Mucosa of rectum (tissue), 2 donors: ENCODE measurements around the gene CPPED1.
A peak's percentile ranks its signal among the peaks of the same experiment; 100 is the strongest.

Experiments used
- H3K27ac ChIP-seq, 2 donors: one replicate each; pipeline ENCODE4 v1.7.0; 2013; ENCODE audit warnings: inconsistent platforms in 2 of 2, low read depth in 2 of 2, low read length in 2 of 2
- H3K27me3 ChIP-seq, 2 donors: one replicate each; pipeline ENCODE4 v1.7.0; 2013; ENCODE audit warnings: low read length in 2 of 2; ENCODE audit not compliant: control insufficient read depth in 2 of 2, insufficient read depth in 2 of 2
- H3K36me3 ChIP-seq, 2 donors: one replicate each; pipeline ENCODE4 v1.7.0; 2013; ENCODE audit warnings: low read length in 2 of 2; ENCODE audit not compliant: control insufficient read depth in 2 of 2, insufficient read depth in 2 of 2
- H3K4me1 ChIP-seq, 2 donors: one replicate each; pipeline ENCODE4 v1.7.0; 2013; ENCODE audit warnings: low read length in 2 of 2, mild to moderate bottlenecking in 1 of 2; ENCODE audit not compliant: control insufficient read depth in 2 of 2, insufficient read depth in 2 of 2
- H3K4me3 ChIP-seq, 2 donors: one replicate each; pipeline ENCODE4 v1.7.0; 2013; ENCODE audit warnings: low read length in 2 of 2
- H3K9ac ChIP-seq, 2 donors: one replicate each; pipeline ENCODE4 v1.7.0; 2013; ENCODE audit warnings: low read length in 2 of 2, low read depth in 1 of 2, mild to moderate bottlenecking in 1 of 2
- H3K9me3 ChIP-seq, 2 donors: one replicate each; pipeline ENCODE4 v1.7.0; 2013; ENCODE audit warnings: low read length in 2 of 2; ENCODE audit not compliant: control insufficient read depth in 2 of 2
- donor health status: healthy.
- donor health status: Normal muscosa, but diverticular disease.

Gene CPPED1

DNA sequence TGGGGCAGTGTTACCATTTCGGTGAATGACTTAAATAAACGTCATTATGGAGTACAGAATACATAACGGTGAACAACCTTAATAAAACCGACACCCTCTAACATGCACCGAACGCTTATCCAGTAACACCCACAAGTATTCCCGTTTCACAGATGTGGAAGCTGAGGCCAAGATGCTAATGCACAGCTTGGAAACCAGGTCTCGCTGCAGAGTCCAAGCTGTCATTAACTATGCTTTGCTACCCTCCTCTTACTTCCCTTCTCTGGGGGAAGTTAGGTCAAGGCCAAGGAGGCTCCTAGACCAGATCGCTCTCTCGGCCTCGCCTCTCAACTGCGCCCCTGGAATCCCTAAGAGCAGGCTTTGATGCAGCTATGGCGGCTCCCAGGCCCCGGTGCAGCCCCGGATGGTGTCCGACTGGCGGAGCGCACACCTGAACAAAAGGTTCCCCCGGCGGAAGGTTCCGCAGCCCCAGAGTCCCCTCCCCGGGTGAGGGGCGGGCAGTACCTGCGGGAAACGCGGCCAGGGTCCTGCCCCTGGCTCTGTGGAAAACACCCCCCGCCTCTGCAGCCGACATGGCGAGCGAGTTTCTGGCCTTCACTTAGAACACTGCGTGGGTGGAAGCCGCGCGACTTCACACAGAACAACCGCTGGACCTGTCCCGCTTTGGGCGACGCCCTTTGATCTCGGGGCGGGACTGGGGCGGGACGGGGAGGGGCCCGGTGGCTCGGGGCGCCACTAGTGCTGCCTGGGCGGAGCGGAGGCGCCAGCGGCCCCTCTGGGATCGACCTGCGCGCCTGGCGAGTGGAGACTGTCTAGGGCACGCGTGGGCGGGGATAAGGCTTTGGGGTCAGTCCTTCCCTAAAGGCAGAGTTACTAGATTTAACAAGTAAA is at the start of gene CPPED1:
Gene CPPED1 (minus strand): TSS at position 685 of the 891 bp plus-strand sequence. CDS start 111 bp downstream, at position 574.
- no peaks in the 10 kb centered on the region for H3K9me3 ChIP-seq
- no peaks in the 10 kb centered on the region for H3K27me3 ChIP-seq
- peaks cover 0 to 2% of the 10 kb centered on the region in 2 donors for H3K36me3 ChIP-seq
- peak within 1 kb of the TSS; percentile 81 to 89 for H3K27ac ChIP-seq
- peaks cover 7 to 13% of the 10 kb centered on the region in 2 donors for H3K4me1 ChIP-seq
- H3K9ac ChIP-seq, result peak within 1 kb of the TSS; percentile 29 to 48
- H3K4me3 ChIP-seq, result peak within 1 kb of the TSS; percentile 75 to 90

DNA sequence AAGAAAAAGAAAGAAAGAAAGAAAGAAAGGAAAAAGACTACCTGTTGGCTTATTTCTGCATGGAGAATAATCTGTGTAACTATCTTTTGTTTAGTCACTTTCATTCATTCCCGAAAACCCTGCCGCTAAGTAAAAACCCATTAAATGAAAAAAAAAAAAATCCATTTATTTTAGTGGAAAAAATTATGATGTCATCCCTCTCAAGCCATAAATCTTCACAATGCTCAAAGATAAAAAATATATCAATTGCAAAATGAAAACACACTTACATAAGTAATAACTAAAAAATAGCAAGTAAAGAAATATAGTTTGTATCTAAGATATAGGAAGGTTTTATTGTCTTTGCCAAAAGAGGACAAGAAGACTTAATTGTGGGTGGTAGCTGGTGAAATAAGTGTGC is 46.5 kb upstream of the CPPED1 start:
- no peak overlapping the region for H3K4me3 ChIP-seq
- H3K36me3 ChIP-seq, result no peaks in the 10 kb centered on the region
- no peaks in the 10 kb centered on the region for H3K4me1 ChIP-seq
- no peaks in the 10 kb centered on the region for H3K9me3 ChIP-seq
- H3K9ac ChIP-seq, result no peak overlapping the region
- H3K27ac ChIP-seq, result no peak overlapping the region
- H3K27me3 ChIP-seq, result no peaks in the 10 kb centered on the region

DNA sequence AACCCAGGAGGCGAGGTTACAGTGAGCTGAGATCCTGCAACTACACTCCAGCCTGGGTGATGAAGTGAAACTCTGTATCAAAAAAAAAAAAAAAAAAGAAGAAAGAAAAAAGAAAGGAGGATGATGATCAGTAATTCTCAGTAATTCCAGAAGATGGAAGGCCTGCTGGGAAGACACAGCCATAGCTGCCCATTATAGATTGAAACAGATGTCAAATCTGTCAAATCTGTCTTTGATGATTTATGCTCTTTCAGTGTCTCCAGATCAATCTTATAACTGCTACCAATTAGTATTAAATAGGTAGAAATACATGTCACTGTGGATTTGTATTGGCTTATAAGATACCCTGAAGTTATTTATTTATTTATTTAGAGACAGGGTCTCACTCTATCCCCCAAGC is 42.9 kb upstream of the CPPED1 start:
- Histone ChIP-seq H3K9ac (no peak overlapping the region), H3K9me3 (no peaks in the 10 kb centered on the region), H3K4me1 (no peaks in the 10 kb centered on the region), H3K27ac (no peak overlapping the region), H3K27me3 (no peaks in the 10 kb centered on the region), H3K36me3 (no peaks in the 10 kb centered on the region), H3K4me3 (no peak overlapping the region)

- Histone ChIP-seq H3K4me3 (no peak overlapping the region), H3K9me3 (no peaks in the 10 kb centered on the region), H3K27ac (no peak overlapping the region), H3K9ac (no peak overlapping the region), H3K27me3 (no peaks in the 10 kb centered on the region), H3K4me1 (no peaks in the 10 kb centered on the region), H3K36me3 (no peaks in the 10 kb centered on the region)
Measured at GRCh38 chr16:12845282-12845681, 41.6 kb upstream of the CPPED1 start.

GRCh38 chr16:12837756-12838155 is 34.1 kb upstream of the CPPED1 start:
- no peak overlapping the region for H3K9ac ChIP-seq
- H3K9me3 ChIP-seq, result no peaks in the 10 kb centered on the region
- no peaks in the 10 kb centered on the region for H3K27me3 ChIP-seq
- H3K27ac ChIP-seq, result no peak overlapping the region
- H3K4me1 ChIP-seq, result no peaks in the 10 kb centered on the region
- H3K4me3 ChIP-seq, result no peak overlapping the region
- no peaks in the 10 kb centered on the region for H3K36me3 ChIP-seq

- H3K9ac ChIP-seq, result no peak overlapping the region
- no peak overlapping the region for H3K4me3 ChIP-seq
Measured at GRCh38 chr16:12837291-12837690, 33.6 kb upstream of the CPPED1 start.

DNA sequence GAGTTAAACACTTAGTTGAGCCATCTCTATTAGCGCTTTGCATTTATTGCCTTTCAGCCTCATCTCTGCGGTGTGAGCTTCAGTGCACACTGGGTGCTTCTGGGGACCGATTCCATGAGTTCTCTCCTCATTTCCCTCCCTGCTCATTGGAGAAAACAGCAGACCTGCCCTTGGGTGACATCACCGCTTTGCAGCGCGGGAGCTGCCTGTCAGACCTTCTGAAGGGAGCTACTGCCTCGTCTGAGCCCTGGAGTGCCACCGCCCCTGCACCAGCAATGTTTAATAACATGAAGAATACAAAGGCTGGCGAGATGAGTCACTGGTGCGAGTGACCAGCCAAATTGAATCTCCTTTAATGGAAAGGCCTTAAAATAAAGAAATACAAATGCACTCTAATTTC is 30.2 kb upstream of the CPPED1 start:
- H3K4me3 ChIP-seq, result no peak overlapping the region

More at GRCh38 chr16:12837291-12837690, 33.6 kb upstream of the CPPED1 start:
- Histone ChIP-seq H3K9me3 (no peaks in the 10 kb centered on the region), H3K36me3 (no peaks in the 10 kb centered on the region), H3K27ac (no peak overlapping the region), H3K4me1 (no peaks in the 10 kb centered on the region), H3K27me3 (no peaks in the 10 kb centered on the region)

DNA sequence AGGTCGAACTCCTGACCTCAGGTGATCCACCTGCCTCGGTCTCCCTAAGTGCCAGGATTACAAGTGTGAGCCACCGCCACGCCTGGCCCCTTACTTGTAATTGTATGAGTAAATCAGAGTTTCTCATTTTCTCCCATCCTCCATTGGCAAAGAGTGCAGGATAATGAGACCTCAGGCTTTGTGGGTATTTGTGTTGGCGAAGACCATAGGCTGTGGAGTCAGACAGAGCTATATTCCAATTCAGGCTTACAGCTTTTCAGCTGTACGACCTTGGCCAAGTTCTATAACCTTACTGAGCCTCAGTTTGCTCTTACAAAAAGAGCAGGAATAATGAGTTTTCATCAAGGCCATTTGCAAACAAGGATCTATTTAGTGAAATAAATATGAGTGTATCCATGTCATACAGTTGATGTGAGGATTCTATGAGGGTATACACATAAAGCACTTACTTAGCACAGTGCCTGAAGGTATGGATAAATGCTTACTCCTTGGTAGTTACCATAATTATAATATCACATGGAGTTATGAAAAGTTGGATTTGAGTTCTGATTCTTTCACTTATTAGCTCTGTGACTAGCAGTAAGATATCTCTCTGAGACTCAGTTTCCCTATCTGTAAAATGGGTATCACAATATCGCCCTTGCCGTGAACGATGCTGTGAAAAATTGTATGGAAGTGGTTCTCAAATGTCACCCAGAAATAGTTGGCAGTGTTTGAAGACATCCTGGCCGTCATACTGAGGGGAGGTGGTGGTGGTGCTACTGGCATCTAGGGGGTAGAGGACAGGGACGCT is 25.6 kb upstream of the CPPED1 start:
- Histone ChIP-seq H3K9ac (no peak overlapping the region), H3K4me3 (no peak overlapping the region), H3K27ac (no peak overlapping the region), H3K4me1 (no peaks in the 10 kb centered on the region), H3K27me3 (no peaks in the 10 kb centered on the region), H3K9me3 (no peaks in the 10 kb centered on the region), H3K36me3 (no peaks in the 10 kb centered on the region)

More for the DNA sequence above, 30.2 kb upstream of the CPPED1 start:
- no peak overlapping the region for H3K27ac ChIP-seq
- H3K4me1 ChIP-seq, result no peaks in the 10 kb centered on the region
- no peaks in the 10 kb centered on the region for H3K36me3 ChIP-seq
- no peak overlapping the region for H3K9ac ChIP-seq
- H3K27me3 ChIP-seq, result no peaks in the 10 kb centered on the region
- no peaks in the 10 kb centered on the region for H3K9me3 ChIP-seq

- no peak overlapping the region for H3K4me3 ChIP-seq
- H3K36me3 ChIP-seq, result no peaks in the 10 kb centered on the region
- H3K27ac ChIP-seq, result no peak overlapping the region
Measured at GRCh38 chr16:12828206-12828605, 24.5 kb upstream of the CPPED1 start.

DNA sequence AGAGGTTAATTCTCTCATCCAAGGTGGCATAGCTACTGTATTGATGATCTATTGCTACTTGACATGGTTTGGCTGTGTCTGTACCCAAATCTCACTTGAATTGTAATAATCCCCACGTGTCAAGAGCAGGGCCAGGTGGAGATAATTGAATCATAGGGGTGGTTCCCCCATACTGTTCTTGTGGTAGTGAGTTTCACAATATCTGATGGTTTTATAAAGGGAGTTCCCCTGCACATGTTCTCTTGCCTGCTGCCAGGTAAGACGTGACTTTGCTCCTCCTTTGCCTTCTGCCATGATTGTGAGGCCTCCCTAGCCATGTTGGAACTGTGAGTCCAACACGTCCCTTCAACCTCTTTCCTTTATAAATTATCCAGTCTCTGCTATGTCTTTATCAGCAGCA is 22.9 kb upstream of the CPPED1 start:
- no peaks in the 10 kb centered on the region for H3K36me3 ChIP-seq
- H3K4me1 ChIP-seq, result no peaks in the 10 kb centered on the region
- H3K9me3 ChIP-seq, result no peaks in the 10 kb centered on the region
- no peaks in the 10 kb centered on the region for H3K27me3 ChIP-seq
- H3K27ac ChIP-seq, result no peak overlapping the region
- no peak overlapping the region for H3K9ac ChIP-seq
- H3K4me3 ChIP-seq, result no peak overlapping the region

More at GRCh38 chr16:12828206-12828605, 24.5 kb upstream of the CPPED1 start:
- Histone ChIP-seq H3K27me3 (no peaks in the 10 kb centered on the region), H3K9ac (no peak overlapping the region), H3K4me1 (no peaks in the 10 kb centered on the region), H3K9me3 (no peaks in the 10 kb centered on the region)
